ENCODE results near the gene KDM5A.
"Not testable (repeated sequence)": the region's sequence is repeated elsewhere in the genome, so short reads cannot be mapped to it uniquely, and the experiment has no call there.

Gene KDM5A

GRCh38 chr12:334125-334524 lies 55.0 kb downstream of the KDM5A start:
- FAIRE-seq: no peak

GRCh38 chr12:332581-333205 lies 56.4 kb downstream of the KDM5A start:
- DNase-seq (ENCODE audit: insufficient read length, low spot score) (no peak), FAIRE-seq (no peak)

More at GRCh38 chr12:334125-334524, 55.0 kb downstream of the KDM5A start:
- no peak for DNase-seq (ENCODE audit: insufficient read length, low spot score)

GRCh38 chr12:331287-331686 lies 57.8 kb downstream of the KDM5A start:
- no peak for DNase-seq (ENCODE audit: insufficient read length, low spot score)
- no peak for FAIRE-seq

- no peak for FAIRE-seq
- no peak for DNase-seq (ENCODE audit: insufficient read length, low spot score)
Measured at GRCh38 chr12:325906-326305, 63.2 kb downstream of the KDM5A start.

GRCh38 chr12:323507-323906 lies 65.6 kb downstream of the KDM5A start:
- DNase-seq (ENCODE audit: insufficient read length, low spot score): no peak
- no peak for FAIRE-seq

GRCh38 chr12:321606-322326 lies 67.4 kb downstream of the KDM5A start:
- DNase-seq (ENCODE audit: insufficient read length, low spot score): no peak
- FAIRE-seq: no peak

GRCh38 chr12:318759-319515 lies 70.2 kb downstream of the KDM5A start:
- DNase-seq (ENCODE audit: insufficient read length, low spot score): no peak
- FAIRE-seq: no peak

- DNase-seq (ENCODE audit: insufficient read length, low spot score) (no peak), FAIRE-seq (no peak)
Measured at GRCh38 chr12:308511-308910, 80.6 kb downstream of the KDM5A start.

- FAIRE-seq: no peak
- no peak for DNase-seq (ENCODE audit: insufficient read length, low spot score)
Measured at GRCh38 chr12:307406-307805, 81.7 kb downstream of the KDM5A start.

GRCh38 chr12:304805-305204 lies 84.3 kb downstream of the KDM5A start:
- FAIRE-seq (no peak), DNase-seq (ENCODE audit: insufficient read length, low spot score) (no peak)

- not testable (repeated sequence) for FAIRE-seq; DNase-seq (ENCODE audit: insufficient read length, low spot score)
Measured at GRCh38 chr12:302766-303165, 86.4 kb downstream of the KDM5A start.

- FAIRE-seq; DNase-seq (ENCODE audit: insufficient read length, low spot score): not testable (repeated sequence)
Measured at GRCh38 chr12:300166-300565, 89.0 kb downstream of the KDM5A start.

GRCh38 chr12:299511-299910 lies 89.6 kb downstream of the KDM5A start:
- DNase-seq (ENCODE audit: insufficient read length, low spot score); FAIRE-seq: not testable (repeated sequence)

- FAIRE-seq; DNase-seq (ENCODE audit: insufficient read length, low spot score): not testable (repeated sequence)
Measured at GRCh38 chr12:298059-298458, 91.1 kb downstream of the KDM5A start.

GRCh38 chr12:295132-295531 lies 94.0 kb downstream of the KDM5A start:
- no peak for FAIRE-seq
- no peak for DNase-seq (ENCODE audit: insufficient read length, low spot score)

GRCh38 chr12:293199-293598 lies 95.9 kb downstream of the KDM5A start:
- FAIRE-seq (no peak), DNase-seq (ENCODE audit: insufficient read length, low spot score) (no peak)

- DNase-seq (ENCODE audit: insufficient read length, low spot score) (no peak), FAIRE-seq (no peak)
Measured at GRCh38 chr12:292186-292585, 96.9 kb downstream of the KDM5A start.

GRCh38 chr12:291153-291723 lies 97.9 kb downstream of the KDM5A start:
- DNase-seq (ENCODE audit: insufficient read length, low spot score): no peak
- FAIRE-seq: no peak

GRCh38 chr12:288687-289086 lies 100.4 kb downstream of the KDM5A start:
- DNase-seq (ENCODE audit: insufficient read length, low spot score) (no peak), FAIRE-seq (no peak)

GRCh38 chr12:286531-287300 lies 102.4 kb downstream of the KDM5A start:
- no peak for DNase-seq (ENCODE audit: insufficient read length, low spot score)
- FAIRE-seq: peak; percentile 70

- no peak for FAIRE-seq
- no peak for DNase-seq (ENCODE audit: insufficient read length, low spot score)
Measured at GRCh38 chr12:278046-278445, 111.1 kb downstream of the KDM5A start.

All from GM19239 (cell line).